Stimulated activated CD8-positive, alpha-beta memory T cell treated with anti-CD3 and anti-CD28 coated beads, Interleukin-15, amount 100 ng/mL, for 4 hours (primary cell): Measurements from ENCODE around the gene MCOLN3.
"Not testable (repeated sequence)": the region's sequence is repeated elsewhere in the genome, so short reads cannot be mapped to it uniquely, and the experiment has no call there.

Experiments used
- DNase-seq, 2 donors: peaks; one replicate each; pipeline ENCODE4 v3.0.0-alpha.2; 2020; ENCODE audit warnings: low read depth in 2 of 2

MCOLN3 gene

DNA sequence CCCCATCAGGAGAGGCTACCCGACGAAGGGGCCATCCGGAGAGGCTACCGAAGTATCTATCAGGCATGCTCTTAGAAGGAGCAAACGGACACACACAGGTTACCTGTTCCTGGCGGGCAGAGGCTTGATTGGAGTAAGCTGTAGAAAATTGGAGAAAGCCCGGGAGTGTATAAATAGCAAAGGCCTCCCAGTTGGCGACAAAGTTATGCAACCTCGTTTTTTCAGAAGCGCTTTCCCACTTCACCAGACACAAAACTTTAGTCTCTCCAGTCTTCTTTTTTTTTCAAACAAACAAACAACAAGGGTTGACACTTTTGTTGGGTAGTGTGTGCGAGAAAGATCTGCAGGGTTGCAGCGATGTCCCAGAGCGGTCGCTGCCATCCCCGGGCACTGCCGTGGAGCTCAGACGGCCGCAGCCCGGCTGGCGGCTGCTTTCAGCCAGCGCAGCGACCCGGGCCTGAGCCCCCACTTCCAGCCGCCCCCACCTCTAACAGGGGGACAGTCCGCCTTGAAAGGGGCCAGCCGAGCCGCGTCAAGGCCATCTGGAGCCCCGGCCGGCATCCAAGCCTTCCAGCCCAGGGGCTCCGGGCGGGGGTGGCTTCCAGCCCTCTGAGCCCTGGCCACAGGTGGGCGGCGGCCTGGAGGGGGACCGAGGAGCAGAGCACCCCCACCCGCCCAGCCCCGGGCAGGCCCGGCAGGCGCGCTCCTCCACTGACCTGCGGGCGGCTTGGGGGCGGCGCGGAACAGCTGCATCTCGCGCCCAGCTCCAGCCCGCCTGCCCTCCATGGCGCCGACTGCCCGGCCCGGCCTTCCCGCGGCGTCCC, 616 bp downstream of the MCOLN3 start:
- no peak for DNase-seq

DNA sequence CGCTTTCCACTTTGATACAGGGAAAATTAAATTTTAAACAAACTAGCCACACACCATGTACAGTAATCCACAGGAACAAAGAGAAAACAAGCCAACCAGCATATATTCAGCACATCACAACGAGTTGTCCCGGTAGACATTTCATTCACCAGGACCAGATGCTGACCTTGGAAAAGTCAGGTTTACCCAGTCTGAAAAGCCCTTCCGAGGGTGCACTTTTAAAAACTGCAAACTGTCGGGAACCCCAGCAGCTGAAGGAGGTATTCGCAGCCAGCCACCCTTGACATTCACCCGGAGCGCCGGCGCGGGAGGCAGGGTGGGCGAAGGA, 1.2 kb downstream of the MCOLN3 start:
- no peak for DNase-seq

DNA sequence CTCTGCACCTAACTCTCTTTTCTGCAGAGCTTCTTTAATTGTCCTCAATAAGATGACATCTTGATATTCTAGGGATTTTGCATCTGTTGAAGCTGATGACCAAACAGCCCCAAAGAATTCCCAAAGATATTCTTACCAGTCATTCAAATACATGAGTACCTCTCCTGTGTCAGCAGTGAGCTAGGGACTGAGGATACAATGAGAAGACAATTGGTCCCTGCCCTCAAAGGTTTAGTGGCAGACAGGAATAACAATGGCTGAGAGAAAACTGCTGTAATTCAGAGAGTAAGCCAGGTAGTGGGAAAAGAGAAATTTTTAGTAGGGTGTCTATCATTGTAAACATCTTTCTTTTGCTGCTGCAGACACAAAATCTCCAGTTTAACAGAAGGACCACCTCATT, 5.9 kb downstream of the MCOLN3 start:
- no peak for DNase-seq

DNA sequence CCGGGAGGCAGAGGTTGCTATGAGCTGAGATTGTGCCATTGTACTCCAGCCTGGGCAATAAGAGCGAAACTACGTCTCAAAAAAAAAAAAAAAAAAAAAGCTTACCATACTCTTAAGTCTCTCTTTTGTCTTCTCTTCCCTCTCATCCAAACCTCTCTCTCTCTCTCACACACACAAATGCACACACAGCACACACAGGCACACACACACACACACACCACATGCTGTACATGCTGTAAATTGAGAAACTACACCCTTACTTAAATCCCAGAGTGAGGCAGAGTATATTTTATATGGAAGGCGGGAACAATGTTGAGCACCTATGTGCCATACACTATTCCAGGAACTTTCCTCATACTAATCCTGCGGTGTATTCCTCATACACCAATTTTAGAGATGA, 6.5 kb downstream of the MCOLN3 start:
- DNase-seq, result no peak

DNA sequence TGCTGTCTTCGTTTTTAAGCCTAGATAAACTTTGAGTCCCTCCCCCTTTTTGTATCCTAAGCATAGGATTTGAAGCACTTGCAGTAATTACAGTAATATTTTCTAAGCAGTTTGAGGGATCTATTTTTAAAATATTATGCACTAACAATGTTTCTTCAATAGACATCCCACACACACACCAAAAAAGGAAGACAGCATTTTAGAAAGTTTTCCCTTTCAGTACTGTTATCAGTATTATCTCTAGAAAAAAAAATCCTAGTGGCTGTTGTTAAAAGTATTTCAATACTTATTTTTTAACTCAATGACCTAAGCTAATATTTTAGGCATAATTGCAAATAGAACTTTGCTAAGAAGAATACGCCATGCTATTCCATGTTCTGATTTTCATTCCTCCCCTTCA, 15.1 kb downstream of the MCOLN3 start:
- no peak for DNase-seq

DNA sequence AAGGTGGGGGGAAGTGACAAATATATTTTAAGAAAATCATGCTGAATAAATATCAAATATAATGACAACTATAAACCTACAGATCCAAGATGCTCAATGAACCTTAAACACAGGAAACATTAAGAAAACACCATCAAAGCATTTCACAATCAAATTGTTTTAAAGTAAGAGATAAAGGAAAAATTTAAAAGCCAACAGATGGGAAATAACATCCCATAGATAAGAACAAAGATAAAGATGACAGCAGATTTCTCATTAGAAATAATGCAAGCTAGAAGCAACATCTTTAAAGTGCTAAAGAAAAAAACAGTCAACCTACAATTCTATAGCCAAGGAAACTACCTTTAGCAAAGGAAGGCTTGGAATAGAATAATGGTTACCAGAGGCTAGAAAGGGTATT, 17.8 kb downstream of the MCOLN3 start:
- no peak for DNase-seq

DNA sequence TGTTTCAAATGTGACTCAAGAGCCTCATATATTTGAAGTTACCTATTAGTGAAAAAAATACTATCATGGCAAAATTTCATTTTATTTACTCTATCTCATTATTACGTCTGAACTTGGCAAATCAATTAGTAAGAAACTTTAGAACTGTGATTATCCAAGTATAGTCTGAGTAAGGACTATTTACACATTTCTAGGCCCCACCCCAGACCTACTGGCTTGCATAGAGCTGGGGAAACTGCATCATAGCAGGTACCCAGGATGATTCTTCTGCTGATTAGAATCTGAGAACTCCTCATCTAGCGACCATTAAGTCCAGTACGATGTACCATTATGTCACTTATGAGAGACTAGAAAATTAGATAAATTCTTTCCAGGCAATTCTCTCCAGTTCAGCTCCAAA, 20.1 kb downstream of the MCOLN3 start:
- no peak for DNase-seq

DNA sequence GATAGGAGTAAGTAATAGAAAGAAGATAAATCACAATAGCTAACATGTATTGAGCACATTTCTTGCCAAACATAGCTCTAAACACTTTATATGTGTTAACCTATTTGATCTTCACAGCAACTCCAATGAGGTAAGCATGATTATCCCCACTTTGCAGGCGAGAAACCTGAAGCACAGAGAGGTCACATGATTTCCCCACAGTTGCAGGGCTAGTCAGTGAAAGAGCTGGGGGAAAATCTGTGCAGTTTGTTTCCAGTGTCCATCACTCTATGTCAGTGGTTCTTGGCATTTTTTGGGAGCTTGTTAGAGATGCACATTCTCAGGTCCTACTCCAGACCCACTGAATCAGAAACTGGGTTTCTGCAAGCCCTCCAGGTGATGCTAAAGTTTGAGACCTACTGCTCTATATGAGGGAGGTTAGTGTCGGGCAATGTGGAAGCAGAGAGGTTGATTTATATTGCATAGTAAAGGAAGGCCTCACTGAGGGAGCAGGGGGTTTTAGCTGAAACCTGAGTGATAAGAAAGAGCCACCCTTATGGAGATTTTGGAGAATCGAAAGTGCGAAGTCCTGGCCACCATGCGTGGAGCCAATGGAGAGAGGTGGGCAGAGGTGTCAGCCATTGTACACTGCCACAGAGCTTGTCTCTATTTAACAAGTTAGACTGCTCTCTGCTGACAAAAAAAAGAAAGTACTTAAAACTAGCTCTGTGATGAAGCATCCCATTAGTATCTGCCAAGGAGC, 20.9 kb downstream of the MCOLN3 start:
- DNase-seq, result peak in 1 of 2 donors; percentile 13

DNA sequence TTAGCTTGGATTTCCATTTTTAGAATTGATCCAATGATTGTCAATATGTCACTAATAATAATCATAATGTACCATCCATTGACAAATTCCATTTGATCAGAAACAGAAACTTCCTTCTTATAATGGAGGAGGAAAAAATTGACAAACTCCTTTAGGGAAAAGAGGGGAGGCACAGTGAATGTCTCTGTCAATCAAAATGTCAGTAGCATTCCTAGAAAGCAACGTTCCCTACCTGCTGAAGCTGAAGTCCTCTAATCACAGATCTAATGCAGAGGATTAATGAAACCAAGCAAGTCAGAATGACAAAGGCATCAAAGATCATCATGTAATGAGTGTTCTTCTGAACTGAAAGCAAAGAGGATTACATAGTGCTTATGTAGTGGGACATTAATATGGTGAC, 22.4 kb downstream of the MCOLN3 start:
- DNase-seq, result no peak

DNA sequence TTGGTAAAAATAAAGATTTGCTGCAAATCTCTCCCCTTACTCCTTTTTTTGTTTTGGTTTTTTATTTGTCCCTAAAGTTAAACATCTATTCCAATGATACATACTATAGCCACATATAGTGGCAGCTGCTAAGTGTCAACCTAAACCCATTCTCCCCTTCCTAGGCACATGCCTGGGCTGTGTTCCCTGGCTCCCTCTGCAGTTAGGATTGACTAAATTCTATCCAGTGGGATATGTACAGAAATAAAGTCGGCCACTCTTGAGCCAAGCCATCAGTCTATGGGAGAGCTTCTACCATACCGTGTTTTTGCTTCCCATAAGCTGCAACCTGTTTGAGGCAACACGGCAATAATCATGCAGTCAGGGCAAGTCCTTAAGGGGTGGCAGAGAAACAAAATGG, 23.6 kb downstream of the MCOLN3 start:
- DNase-seq, result no peak

DNA sequence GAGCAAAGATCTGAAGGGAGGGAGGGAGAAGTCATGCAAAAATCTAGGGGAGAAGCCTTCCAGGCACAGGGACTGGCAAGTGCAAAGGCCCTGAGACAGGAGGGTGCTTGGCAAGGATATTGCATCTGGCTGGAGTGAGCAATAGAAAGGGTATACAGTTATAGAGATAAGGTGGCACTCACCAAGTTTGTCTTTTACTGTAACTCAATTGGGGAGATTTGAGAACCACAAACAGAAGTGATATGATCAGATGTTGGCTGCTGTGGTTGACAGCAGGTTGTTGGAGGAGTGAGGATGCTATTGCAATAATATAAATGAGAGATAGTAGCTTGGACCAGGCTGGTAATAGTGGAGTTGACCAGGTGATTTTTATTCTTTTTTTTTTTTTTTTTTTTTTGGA, 25.6 kb downstream of the MCOLN3 start:
- no peak for DNase-seq

DNA sequence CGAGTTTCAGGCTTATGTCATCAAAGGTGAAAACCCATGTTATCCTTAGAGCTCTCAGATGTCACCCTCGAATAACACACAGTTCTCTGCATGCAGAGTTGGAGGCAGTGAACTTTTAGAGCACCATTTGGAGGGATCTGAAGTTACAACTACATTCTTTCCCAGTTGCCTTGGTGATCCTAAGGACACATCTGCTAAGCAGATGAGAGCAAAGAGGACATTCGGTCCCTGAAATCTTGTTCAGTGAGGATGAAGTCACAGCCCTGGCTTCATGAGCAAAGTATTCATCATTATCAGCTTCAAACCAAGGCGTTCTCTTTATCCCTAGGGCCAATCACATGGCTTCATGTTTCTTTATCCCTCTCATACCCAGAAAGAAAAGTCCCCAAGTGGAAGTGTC, 28.3 kb downstream of the MCOLN3 start:
- no peak for DNase-seq

DNA sequence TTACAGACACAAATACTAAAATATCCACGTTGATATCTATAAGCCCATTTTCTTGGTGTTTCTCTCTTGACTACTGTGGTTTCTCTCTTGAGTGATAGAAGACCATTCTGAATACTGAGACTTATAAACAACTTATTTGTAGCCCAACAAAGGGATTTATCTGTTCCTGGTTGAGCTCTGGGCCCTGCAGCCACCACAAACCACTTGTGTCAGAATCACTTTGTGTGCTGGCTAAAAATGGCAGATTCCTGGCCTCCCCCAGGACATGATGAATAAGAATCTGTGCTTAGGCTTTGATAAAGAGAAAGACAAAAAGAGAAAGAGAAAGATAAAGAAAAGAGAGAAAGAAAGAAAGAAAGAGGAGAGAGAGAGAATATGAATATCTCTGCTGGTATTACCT, 32.5 kb downstream of the MCOLN3 start:
- no peak for DNase-seq

DNA sequence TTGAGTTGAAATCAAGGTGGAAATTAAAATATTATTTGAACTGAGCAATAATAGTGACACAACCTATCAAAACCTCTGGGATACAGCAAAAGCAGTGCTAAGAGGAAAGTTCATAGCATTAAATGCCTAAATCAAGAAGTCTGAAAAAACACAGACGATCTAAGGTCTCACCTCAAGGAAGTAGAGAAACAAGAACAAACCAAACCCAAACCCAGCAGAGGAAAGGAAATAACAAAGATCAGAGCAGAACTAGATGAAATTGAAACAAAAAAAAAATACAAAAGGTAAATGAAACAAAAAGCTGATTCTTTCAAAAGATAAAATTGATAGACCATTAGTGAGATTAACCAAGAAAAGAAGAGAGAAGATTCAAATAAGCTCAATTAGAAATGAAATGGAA, 42.7 kb downstream of the MCOLN3 start:
- DNase-seq, result not testable (repeated sequence)

DNA sequence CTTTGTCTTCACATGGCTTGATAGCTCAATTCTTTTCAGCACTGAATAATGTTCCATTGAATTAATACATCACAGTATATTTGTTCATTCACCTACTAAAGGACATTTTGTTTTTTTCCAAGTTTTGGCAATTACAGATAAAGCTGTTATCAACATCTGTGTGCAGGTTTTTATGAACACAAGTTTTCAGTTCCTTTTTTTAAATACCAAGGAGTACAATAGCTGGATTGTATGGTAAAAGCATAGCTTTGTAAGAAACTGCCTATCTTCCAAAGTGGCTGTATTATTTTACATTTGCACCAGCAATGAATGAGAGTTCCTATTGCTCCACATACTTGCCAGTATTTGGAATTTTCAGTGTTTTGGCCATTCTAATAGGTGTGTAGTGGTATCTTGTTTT, 46.6 kb downstream of the MCOLN3 start:
- no peak for DNase-seq

DNA sequence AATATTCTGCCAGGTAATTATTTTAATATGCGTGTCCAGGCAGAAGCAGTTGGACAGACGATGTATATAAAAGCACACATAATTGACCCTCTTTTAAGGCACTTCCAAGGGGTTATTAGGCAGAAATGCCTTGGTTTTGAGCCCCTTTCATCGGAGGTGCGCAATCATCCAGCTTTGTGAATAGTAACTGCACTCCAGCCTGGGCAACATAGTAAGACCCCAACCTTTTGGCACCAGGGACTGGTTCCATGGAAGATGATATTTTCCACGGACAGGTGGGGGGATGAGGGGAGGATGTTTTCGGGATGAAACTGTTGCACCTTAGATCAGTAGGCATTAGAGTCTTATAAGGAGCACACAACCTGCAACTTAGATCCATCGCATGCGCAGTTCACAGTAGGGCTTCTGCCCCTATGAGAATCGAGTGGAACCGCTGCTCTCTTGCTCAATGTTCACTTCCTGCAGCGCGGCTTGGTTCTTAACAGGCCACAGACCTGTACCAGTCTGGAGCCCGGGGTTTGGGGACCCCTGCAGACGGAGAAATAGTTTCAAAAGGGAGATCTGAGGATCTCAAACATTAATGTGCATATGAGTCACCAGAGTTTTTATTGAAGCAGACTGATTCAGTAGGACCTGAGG, 49.5 kb downstream of the MCOLN3 start:
- DNase-seq, result peak; percentile 21 to 52

DNA sequence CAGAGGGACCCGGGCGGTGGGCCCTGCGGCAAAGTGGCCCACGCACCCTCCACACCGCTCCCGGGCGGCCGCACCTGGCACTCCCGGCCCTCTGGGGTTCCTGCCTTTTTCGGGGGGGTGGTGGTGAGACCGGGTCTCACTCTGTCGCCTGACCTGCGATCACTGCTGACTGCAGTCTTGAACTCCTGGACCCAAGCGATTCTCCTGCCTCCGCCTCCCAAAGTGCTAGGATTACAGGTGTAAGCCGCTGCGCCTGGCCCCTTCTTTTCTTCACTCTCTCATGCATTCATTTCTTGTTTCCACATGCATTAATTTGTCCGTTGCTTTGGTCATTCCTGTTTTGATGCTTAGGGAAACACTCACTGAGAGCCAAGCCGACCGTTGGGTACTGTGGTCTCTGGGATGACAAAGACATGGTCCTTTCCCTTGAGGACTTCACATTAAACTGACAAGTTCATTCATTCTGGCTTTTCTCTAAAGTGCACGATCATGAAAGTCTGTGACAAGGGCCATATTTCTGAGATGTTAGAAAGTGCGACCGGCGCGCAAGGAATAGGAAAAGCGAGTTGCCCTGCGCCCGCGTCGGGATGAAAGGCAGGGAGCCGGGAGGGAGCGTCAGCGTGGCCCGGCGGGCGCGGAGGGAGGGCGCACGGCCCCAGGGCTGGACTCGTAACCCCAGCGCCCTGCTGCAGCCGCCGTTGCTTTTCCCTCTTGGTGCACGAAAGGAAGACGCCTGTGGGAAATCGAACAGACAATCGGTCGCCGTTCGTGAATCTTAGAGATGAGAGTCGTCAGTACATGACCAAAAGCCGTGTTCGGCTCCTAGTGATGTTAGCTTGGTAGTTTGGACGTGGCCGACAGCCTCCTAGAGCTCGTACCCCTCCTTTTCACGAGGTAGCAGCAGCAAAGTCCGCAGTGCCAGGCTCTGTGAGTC, 50.4 kb downstream of the MCOLN3 start:
- DNase-seq, result no peak

DNA sequence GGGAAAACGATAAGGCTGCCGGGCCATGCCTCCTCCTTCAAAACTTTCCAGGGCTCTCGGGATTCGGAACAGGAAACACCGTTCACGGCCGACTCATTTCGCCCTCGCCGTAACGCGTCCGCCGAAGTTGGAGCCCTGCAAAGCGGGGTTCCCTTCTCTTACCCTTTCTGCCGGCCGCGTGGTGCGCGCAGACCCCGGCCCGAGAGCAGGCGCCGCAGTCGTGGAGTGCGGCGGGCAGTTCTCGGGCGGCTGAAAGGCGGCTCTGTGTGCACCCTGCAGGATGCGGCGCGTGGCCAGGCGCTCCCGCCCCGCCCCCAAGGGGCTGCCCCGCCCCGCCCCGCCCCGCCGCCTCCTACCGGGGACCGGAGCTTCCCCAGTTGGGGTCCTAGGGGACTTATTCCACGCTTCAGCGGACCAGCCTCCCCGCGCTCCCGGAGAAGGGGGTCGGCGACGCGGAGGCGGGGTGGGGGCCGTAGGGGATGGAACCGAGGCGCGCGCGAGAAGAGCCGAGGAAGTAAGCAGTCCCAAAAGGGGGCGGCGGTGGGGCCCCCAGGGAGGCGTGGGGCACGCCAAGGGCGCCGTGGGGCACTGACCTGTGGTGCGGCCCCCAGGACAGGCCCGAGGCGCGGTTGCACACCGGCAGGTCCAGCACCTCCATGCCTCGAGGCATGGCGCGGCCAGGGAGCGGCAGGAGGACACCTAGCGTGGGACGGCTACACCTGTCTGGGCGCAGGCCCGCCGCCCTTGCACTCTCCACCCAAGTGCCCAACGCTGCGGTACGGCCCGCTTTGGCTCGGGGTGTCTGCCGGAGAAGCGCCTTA, 51.2 kb downstream of the MCOLN3 start, which contains the start of gene MCOLN2:
Gene MCOLN2 (minus strand): TSS at position 268 of the 821 bp plus-strand sequence. CDS start 241 bp downstream, at position 27.
- DNase-seq, result peak in 1 of 2 donors; percentile 22

DNA sequence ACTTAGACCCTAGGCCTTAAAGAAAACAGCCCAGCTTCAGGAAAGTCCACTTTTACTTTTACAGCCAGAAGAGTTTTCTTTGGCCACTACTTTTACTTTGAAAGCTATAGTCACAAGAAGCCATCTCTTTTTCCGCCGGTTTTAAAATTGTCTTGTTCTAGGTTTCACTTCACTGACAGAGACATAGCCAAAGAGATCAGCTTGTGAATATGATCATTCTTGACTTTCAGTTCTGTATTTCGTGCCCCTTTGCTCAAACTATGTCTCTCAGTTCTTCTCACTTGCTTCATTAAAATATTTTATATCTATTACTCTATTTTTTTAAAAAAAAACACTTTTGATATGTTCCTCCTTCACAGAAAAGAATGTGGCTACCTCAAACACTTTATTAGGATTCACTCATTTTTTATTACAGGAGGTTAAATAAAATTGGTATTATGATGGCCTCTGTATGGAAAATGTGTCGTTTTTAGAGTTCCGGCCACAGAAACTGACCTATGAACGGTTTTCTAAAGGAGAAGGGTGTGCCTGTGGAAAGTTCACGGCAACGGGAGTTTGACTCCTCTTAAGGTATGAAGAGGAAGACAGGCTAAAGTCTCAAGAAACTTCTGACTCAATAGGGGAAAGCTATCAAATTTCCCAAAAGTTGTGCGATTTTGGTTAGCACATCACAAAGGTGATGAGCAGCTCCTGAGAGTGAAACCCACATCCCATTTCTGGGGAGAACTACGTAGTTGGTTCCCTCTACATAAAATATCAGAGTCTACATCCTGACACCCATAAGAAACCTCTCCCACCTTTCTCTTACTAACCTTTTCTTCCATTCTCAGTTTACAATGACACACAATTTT, 52.6 kb downstream of the MCOLN3 start:
- DNase-seq, result no peak
